GM19025 (cell line): Measurements from ENCODE around the gene PPP1R2.

Experiments used
- ATAC-seq: cut with Tn5 transposase; IDR thresholded peaks from one replicate; pipeline ENCODE4 v1.9.1; 2021; ENCODE audit warnings: mild to moderate bottlenecking, low read depth, moderate library complexity; ENCODE audit not compliant: unreplicated experiment

The PPP1R2 gene

DNA sequence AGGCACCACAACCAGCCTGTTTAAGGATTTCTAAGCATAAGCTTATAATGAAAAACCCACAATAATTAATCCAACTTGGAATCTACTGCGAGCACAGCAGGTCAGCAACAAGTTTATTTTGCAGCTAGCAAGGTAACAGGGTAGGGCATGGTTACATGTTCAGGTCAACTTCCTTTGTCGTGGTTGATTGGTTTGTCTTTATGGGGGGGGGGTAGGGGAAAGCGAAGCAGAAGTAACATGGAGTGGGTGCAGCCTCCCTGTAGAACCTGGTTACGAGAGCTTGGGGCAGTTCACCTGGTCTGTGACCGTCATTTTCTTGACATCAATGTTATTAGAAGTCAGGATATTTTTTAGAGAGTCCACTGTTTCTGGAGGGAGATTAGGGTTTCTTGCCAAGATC is 25.5 kb upstream of the PPP1R2 start:
- no peak for ATAC-seq

GRCh38 chr3:195566797-195567196 is 23.7 kb upstream of the PPP1R2 start:
- no peak for ATAC-seq

DNA sequence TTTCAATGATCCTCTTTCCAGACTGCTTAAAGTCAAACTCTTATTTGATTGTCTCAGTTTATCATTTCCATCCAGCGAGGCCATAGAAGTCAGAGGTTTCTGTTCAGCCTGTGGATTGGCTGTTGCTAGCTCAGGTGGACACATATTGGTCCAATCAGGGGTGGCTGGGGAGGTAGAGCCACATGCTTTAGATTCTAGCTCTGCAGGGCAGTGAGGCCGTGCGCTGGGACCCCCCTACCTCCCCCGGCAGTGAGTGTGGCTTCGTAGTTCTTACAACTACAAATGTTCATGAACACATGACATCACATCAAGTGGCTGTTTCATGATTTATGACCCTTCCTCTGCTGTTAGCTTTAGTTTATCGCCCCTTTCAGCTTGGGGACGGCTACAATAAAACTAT is 22.6 kb upstream of the PPP1R2 start:
- ATAC-seq: no peak

DNA sequence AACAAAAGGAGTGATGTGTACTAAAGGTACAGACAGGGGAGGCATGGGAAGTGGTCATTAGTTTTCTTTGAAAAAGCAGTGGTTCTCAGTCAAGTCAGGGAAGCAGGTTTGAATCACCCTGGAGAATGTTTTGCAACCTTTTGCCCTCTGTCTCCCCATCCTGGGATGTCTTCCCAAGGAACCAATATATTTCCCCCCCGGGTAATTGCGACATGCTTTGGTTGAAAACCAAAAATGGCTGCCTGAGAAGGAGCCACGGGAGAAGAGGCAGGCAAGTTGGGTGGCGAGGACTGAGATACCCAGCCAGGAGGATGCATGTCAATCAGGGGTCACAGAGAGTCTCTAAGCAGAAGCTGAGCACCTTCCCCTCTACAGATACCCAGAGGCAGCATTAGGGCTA is 20.2 kb upstream of the PPP1R2 start:
- ATAC-seq: no peak

DNA sequence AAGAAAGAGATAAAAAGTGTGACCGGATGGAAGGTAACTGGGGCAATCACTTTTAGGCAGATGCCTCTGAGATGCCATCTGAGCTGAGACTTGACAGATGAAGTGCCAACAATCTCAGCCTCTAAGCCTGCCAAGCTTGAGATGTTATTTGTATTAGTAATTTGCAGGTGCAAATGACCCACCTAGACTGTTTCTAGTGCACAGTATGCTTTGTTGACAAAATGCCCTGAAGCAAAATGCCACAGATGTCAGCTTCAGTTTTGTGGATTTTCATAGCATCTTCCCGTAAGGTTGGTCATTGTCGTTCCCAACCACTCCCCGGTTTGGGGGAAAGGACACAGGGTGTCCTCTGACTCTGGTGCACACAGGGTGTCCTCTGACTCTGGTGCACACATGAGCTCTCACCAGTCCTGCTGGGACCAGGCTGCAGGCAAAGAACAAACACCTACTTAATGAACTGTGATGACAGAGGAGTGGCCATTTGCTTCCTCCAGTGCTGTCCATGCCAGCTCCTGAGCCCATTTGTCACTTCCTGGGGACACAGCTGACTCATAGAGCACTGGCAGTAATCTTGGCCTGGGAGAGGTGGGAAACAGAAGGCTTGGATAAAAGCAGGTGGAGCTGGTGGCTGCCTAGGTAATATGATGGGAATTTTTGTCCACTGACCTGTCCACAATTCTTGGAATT is 16.7 kb upstream of the PPP1R2 start:
- no peak for ATAC-seq

- no peak for ATAC-seq
These were observed 15.5 kb upstream of the PPP1R2 start for GRCh38 chr3:195558602-195559001.

GRCh38 chr3:195557322-195557721 is 14.2 kb upstream of the PPP1R2 start:
- no peak for ATAC-seq

DNA sequence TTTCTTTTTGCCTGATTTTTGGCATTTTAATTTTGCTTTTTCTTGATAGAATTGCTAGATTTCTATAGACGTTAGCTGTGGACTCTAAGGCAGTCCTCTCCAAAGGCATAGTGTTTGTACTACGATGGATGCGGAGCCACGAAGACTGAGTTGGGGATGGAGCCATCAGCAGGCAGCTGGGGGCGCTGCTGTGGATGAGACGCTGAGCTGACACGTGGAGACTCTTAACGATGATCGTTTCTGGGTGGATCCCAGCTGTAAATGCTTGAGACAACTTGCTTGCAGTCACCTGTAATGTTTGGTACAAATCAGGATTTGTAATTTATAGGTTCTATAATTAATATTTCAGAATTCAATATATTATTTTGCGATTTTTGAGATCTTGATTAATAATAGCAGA is 13.3 kb upstream of the PPP1R2 start:
- no peak for ATAC-seq

DNA sequence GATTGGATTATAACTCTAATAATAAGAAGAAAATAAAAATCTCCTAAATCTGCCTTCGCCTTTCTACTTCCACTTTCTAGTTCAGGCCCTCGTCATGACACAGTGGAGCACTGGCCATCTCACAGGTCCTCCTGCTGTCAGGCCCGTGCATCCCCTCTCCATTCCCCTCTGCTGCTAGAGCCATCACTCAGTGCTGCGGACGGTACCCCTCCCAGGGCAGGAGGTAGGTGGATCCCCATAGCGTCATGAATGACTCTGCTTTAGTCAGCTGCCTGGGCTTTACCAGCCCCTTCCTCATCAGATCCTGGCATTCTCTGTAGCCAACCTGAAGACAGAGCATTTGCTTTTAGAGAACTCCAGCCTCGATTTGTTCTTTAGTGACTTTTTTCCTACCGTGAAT is 12.0 kb upstream of the PPP1R2 start:
- ATAC-seq: no peak

GRCh38 chr3:195554458-195554857 is 11.3 kb upstream of the PPP1R2 start:
- no peak for ATAC-seq

DNA sequence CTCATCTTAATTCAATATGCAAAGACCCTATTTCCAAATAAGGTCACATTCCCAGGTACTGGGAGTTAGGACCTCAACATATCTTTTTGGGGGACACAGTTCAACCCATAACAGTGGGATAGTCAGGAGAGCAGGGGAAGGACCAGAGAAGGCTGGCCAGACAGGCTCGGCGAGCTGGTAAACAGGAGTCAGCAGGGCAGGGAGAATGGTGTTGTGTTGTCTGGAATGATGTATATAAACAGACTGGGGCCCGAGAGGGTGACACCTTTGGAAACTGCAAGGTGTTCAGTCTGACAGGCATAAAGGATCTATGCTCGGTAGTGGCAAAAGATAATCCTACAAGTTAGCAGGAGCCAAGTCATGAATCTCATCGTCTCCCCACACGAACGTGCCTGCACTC is 10.1 kb upstream of the PPP1R2 start:
- no peak for ATAC-seq

GRCh38 chr3:195551381-195551978 is 8.4 kb upstream of the PPP1R2 start:
- ATAC-seq: no peak

GRCh38 chr3:195550723-195551122 is 7.6 kb upstream of the PPP1R2 start:
- ATAC-seq: peak; percentile 34

DNA sequence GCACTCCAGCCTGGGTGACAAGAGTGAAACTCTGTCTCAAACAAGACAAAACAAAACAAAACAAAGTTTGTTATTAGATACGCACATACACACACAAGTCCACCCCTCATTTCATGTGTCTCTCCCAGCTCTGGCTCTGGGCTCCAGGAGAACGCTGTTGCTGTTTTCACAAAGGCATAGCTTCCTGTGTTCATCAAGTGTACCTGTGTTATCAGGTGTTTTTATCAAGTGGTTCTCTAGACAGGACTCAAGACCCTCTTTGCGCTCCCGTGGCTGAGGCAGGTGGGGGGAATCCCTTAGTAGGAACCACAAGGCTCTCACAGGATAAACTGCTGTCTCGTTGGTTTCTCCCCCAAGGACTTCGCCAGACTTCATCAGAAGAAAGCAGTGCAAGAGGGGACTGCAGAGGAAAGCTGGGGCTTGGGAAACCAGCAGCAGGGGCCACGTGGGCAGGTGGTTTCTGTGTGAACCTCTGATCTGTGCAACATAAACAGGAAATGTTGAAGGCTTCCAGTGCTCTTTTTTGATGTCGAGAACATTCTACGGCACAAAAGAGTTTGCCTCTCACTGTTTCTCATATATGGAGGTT is 6.9 kb upstream of the PPP1R2 start:
- peak; percentile 69 for ATAC-seq

GRCh38 chr3:195548987-195549386 is 5.9 kb upstream of the PPP1R2 start:
- ATAC-seq: no peak

GRCh38 chr3:195548501-195548900 is 5.4 kb upstream of the PPP1R2 start:
- no peak for ATAC-seq

DNA sequence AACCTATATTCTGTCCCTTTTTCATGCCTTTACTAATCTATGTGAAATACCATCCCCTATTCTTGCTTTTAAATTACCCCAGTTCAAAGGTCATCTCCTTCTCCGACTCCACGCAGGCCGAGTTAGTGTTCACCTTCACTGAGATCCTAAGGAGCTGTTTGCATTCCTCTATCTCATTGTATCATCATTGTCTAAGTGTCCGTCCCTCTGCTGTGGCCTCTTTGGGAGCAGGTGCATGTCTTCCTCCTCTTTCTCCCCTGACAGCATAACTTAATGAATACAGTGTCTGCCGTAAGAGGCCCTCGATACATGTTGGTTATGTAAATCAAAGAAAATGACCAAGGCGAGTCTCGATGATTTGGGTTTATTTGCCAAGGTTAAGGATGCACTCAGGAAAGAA is 4.9 kb upstream of the PPP1R2 start:
- ATAC-seq: no peak

DNA sequence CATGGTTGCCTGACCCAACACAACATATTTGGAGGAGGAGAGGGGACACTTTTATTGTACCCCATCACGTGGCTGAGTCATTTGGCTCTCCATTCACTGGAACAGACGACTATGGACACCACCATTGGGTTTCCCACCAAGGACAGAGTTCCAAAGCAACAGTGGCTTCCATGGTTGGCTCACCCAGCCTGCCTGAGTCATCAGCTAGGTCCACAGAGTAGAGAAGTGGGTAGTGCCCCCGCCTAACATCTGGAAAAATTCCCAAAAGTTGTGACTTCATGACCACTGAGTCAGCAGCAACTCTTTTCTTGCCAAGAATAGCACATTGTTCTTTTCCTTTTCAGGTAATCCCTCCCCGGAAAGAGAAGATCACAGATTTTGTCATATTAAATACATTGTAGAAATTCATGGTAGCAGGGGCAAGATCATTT is 3.0 kb upstream of the PPP1R2 start:
- ATAC-seq: no peak

DNA sequence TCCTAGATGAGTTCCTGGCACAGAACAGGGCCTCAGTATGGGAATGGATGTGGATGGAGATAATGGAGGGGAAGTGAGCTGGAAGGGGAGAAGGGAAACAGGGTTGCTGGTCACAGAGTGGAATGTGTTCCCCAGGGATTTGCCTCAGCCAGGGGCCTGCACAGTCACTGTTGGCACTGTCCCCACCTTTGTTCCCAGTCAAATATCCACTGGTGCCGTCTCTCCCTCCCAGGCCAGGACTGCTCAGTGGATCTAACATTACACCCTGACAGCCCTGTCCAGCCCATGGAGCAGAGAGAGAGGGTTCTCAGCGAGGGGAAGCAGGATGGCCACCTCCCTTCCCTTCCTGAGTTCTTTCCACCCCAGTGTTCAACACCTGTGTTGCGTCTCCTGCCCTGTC is 1.5 kb upstream of the PPP1R2 start:
- ATAC-seq: no peak

- no peak for ATAC-seq
These were observed 1.1 kb upstream of the PPP1R2 start for GRCh38 chr3:195544230-195544536.

GRCh38 chr3:195543500-195544229 is 540 bp upstream of the PPP1R2 start:
- no peak for ATAC-seq

GRCh38 chr3:195542316-195542697 is 818 bp downstream of the PPP1R2 start:
- ATAC-seq: no peak
